H54 (cell line): Measurements from ENCODE around the gene CBLL2.

Source experiments
- DNase-seq: peaks from one replicate; pipeline ENCODE4 v3.0.0; 2011; ENCODE audit warnings: low spot score, mixed read lengths; ENCODE audit not compliant: insufficient read length
- FAIRE-seq: peaks from 3 replicates; lab custom pipeline; 2011; peaks lifted over from hg19 to GRCh38; lab: Jason Lieb, UNC
- POLR2A ChIP-seq: IDR thresholded peaks from 2 replicates; pipeline ENCODE4 v1.6.1; 2011; ENCODE audit warnings: low read depth, mild to moderate bottlenecking, low read length

CBLL2 gene

GRCh38 chrX:22313766-22314165 lies 41.1 kb downstream of the CBLL2 start:
- TF ChIP-seq POLR2A: no peak
- FAIRE-seq: no peak
- DNase-seq: no peak

GRCh38 chrX:22314211-22314610 lies 41.5 kb downstream of the CBLL2 start:
- no peak for FAIRE-seq
- DNase-seq: no peak
- TF ChIP-seq POLR2A: no peak

- no peak for TF ChIP-seq POLR2A
- no peak for DNase-seq
- no peak for FAIRE-seq
Measured at GRCh38 chrX:22314692-22315091, 42.0 kb downstream of the CBLL2 start.

GRCh38 chrX:22315151-22315550 lies 42.4 kb downstream of the CBLL2 start:
- DNase-seq: no peak
- no peak for FAIRE-seq
- no peak for TF ChIP-seq POLR2A

- TF ChIP-seq POLR2A: no peak
- FAIRE-seq (no peak), DNase-seq (no peak)
Measured at GRCh38 chrX:22320236-22320873, 47.6 kb downstream of the CBLL2 start.

GRCh38 chrX:22323541-22323940 lies 50.8 kb downstream of the CBLL2 start:
- no peak for FAIRE-seq
- TF ChIP-seq POLR2A: no peak

More at GRCh38 chrX:22323541-22323940, 50.8 kb downstream of the CBLL2 start:
- no peak for DNase-seq
